ENCODE results near the gene ADGRA1. TPM values are rescaled to one million over a fixed set of nuclear protein-coding genes. Genes with fewer than 3 reads are reported as not detected.

The ADGRA1 gene
- polyA plus RNA-seq, 3 donors = not detected

- Histone ChIP-seq H4K20me1 (ENCODE audit: insufficient read depth, low read length) (no peaks in the 10 kb centered on the region), H3K9me3 (replicated peaks in 1 of 2; ENCODE audit: control insufficient read depth in 1 of 2, insufficient read depth in 1 of 2, low read length in 2 of 2) (no peaks in the 10 kb centered on the region), H3K27ac (ENCODE audit: low read depth in 1 of 2, low read length in 2 of 2) (no peak overlapping the region), H3K9ac (ENCODE audit: insufficient read depth, low read length, poor library complexity, severe bottlenecking) (no peak overlapping the region), H3K4me2 (replicated peaks; ENCODE audit: extremely low read depth, low read length, poor library complexity, severe bottlenecking) (no peak overlapping the region), H3K36me3 (replicated peaks in 1 of 2; ENCODE audit: control insufficient read depth in 1 of 2, insufficient read depth in 2 of 2, low read length in 2 of 2) (no peaks in the 10 kb centered on the region), H2AFZ (ENCODE audit: insufficient read depth, low read depth, low read length, poor library complexity, severe bottlenecking) (no peak overlapping the region), H3K4me1 (ENCODE audit: control insufficient read depth in 1 of 2, insufficient read depth in 2 of 2, low read length in 2 of 2) (no peaks in the 10 kb centered on the region), H3K79me2 (ENCODE audit: insufficient read depth, low read length) (no peaks in the 10 kb centered on the region), H3K27me3 (ENCODE audit: control insufficient read depth in 2 of 2, insufficient read depth in 2 of 2, low read length in 2 of 2) (no peaks in the 10 kb centered on the region), H3K4me3 (replicated peaks in 1 of 3; ENCODE audit: low read depth in 2 of 3, low read length in 3 of 3) (no peak overlapping the region)
- Mint-ChIP-seq H3K9me3 (peaks cover 0 to 2% (median 0%) of the 10 kb centered on the region in 7 donors), H3K4me1 (no peaks in the 10 kb centered on the region), H3K27me3 (ENCODE audit: low read depth in 3 of 3) (peaks cover 5 to 12% (median 9%) of the 10 kb centered on the region in 3 donors), H3K36me3 (no peaks in the 10 kb centered on the region), H3K4me3 (no peak overlapping the region), H3K27ac (no peak overlapping the region)
- DNase-seq = no peak
- WGBS (ENCODE audit: insufficient coverage) = 65% methylated on average over 32 of the region's 39 CpGs
- intact Hi-C loops (cut with micrococcal nuclease) = no loop called here
- no peak for TF ChIP-seq CTCF (IDR thresholded peaks at IDR 0.05)
Observed at GRCh38 chr10:133079836-133080682, 7.7 kb upstream of the ADGRA1 start.

GRCh38 chr10:133080683-133081040 lies 7.1 kb upstream of the ADGRA1 start:
- Histone ChIP-seq H3K4me3 (replicated peaks in 1 of 3; ENCODE audit: low read depth in 2 of 3, low read length in 3 of 3) (no peak overlapping the region), H3K9ac (ENCODE audit: insufficient read depth, low read length, poor library complexity, severe bottlenecking) (no peak overlapping the region), H3K79me2 (ENCODE audit: insufficient read depth, low read length) (no peaks in the 10 kb centered on the region), H3K27ac (ENCODE audit: low read depth in 1 of 2, low read length in 2 of 2) (no peak overlapping the region), H3K36me3 (replicated peaks in 1 of 2; ENCODE audit: control insufficient read depth in 1 of 2, insufficient read depth in 2 of 2, low read length in 2 of 2) (no peaks in the 10 kb centered on the region), H3K27me3 (ENCODE audit: control insufficient read depth in 2 of 2, insufficient read depth in 2 of 2, low read length in 2 of 2) (no peaks in the 10 kb centered on the region), H3K4me2 (replicated peaks; ENCODE audit: extremely low read depth, low read length, poor library complexity, severe bottlenecking) (no peak overlapping the region), H2AFZ (ENCODE audit: insufficient read depth, low read depth, low read length, poor library complexity, severe bottlenecking) (no peak overlapping the region), H4K20me1 (ENCODE audit: insufficient read depth, low read length) (no peaks in the 10 kb centered on the region), H3K9me3 (replicated peaks in 1 of 2; ENCODE audit: control insufficient read depth in 1 of 2, insufficient read depth in 1 of 2, low read length in 2 of 2) (no peaks in the 10 kb centered on the region), H3K4me1 (ENCODE audit: control insufficient read depth in 1 of 2, insufficient read depth in 2 of 2, low read length in 2 of 2) (no peaks in the 10 kb centered on the region)
- intact Hi-C loops (cut with micrococcal nuclease) = no loop called here
- WGBS (ENCODE audit: insufficient coverage) = 79% methylated on average over 6 of the region's 7 CpGs
- no peak overlapping the region for H3K4me3 Mint-ChIP-seq
- no peak for TF ChIP-seq CTCF (IDR thresholded peaks at IDR 0.05)
- no peaks in the 10 kb centered on the region for H3K4me1 Mint-ChIP-seq
- peaks cover 0 to 2% (median 0%) of the 10 kb centered on the region in 7 donors for H3K9me3 Mint-ChIP-seq
- H3K27me3 Mint-ChIP-seq (ENCODE audit: low read depth in 3 of 3) = peaks cover 9 to 16% (median 11%) of the 10 kb centered on the region in 3 donors
- H3K27ac Mint-ChIP-seq = no peak overlapping the region
- no peak for DNase-seq
- H3K36me3 Mint-ChIP-seq = no peaks in the 10 kb centered on the region

All from CD14-positive monocyte (primary cell).